GM21737 (cell line): ENCODE measurements around the gene FKBP8.

Source experiments
- ATAC-seq: cut with Tn5 transposase; IDR thresholded peaks from one replicate; pipeline ENCODE4 v1.9.1; 2021; ENCODE audit warnings: mild to moderate bottlenecking, moderate library complexity; ENCODE audit not compliant: unreplicated experiment

Gene FKBP8

DNA sequence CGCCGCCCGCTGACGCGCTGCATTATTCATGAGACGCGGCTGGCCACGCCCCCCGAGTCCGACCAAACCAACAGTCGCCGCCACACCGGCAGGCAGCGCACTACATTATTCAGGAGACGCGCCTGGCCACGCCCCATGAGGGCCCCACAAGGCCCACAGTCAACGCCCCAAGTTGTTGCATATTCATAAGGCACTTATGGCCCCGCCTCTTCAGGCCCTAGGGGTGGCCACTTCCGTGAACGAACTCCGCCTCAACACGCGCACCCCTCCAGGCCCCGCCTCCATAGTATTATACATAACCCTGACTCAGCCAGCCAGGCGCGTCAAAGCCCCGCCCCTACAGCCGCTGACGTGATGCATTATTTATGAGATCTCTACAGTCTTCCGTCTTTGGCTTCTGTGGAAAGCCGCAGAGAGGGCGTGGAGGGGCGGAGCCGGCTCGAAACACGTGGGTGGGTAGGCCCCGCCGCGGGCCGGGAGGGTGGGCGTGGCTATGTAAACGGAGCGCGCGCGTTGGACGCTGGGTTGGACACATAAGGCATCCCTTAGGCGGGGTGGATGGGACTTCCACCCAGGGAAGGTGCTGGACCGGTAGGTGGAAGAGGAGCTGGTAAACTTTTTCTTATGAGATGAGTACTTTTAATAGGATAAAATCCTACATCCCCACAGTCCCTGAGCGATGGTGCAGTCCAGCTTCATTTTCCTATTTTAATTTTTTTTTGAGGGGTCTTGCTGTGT lies 21.1 kb downstream of the FKBP8 start:
- ATAC-seq = peak; percentile 81

DNA sequence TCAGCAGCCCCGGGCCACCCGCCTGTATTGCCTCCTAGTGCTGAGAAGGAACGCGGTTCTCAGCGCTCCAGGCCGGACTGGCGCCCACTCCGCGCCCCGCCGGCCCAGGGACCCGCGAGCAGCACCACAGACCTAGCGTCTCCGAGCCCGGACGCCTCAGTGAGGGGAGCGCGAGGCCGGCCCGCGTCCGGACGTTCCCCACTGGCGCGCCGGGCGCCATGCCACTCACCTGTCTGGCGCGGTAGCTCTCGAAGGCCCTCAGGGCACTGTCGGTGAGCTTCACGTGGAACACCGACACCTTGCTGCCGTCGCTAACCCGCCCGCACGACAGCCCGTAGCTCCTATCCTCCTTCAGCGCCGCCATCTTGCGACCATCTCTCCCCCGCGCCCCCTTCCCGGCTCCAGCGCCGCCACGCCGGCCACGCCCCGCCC lies 21.7 kb downstream of the FKBP8 start, which contains the start of gene ELL:
Gene ELL (minus strand): TSS at position 379 of the 432 bp plus-strand sequence. CDS start 15 bp downstream, at position 364.
- ATAC-seq = peak; percentile 5

DNA sequence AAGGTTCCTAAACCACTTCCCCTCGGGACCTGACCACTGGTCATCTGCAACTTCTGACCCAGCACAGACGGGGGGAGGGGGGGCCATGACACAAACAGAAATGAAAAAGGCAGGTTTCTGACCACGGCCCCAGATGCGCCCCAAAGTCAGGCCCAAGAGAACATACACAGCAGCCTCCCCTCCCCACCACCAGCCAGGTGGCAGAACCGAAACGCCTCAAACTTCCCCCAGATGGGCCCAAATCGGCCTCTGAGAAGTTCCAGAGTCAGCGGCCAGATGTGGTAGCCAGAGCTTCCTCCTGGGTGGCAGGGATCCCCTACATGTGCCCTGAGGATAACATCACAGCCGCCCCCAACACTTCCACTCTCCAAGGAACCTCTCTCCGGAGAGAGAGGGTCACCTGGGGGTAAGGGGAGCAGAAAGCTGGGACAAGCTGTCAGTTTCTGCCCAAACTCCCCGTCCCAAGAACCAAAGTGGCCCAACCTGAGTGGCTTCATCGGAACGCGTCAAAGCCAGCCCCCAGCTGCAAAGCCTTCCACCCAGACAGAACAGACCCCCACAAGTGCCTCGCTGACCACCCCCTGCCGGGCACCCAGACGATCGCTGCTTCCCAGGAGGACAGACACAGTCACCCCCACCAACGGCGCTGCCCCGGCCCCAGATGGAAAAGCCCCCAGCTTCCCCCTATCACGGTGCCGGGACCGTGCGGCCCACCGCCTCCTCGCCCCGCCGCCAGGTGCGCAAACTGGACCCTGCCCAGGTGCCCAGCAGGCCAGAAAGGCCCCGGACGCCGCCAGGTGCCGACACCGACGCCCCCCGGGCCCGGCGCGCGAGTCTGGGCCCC lies 22.3 kb downstream of the FKBP8 start:
- no peak for ATAC-seq

DNA sequence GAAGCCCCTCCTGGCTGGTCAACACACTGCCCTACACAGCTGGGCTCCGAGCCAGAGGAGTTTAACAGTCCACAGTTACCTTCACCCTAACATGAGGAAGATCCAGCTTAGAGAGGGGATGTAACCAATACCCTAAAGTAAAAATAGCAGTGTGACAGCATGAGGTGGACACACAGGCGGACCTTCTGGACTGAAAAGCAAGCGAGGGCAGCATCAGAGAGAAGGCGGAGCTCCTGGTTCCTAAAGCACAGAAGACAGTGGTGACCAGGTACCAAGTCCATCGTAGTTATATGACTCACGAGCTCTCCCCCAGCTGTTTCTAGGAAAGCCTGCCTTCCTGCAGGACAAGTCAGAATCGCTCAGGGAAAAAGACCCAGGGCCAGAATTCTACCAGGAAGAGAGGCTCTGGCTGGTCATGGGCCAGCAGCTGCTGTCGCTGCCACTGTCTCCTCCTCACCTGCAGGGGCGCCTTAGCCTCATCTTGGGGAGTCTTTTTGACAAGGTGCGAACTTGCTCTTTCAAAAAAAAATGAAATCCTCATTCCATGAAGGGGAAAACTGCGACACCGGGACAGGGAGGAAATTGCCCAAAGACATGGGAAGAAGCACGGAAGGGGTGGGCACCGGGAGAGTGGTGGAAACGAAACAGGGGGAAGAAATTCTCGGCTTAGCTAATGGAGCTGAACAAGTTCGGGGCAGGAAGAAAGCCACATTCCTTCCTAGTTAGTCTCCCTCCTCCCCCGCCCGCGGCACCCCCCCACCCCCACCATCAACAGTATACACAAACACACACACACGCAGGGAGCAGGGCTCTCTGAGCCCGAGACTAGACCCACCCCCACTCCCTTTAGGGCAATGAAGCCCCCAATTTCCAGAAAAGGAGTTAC lies 23.2 kb downstream of the FKBP8 start:
- no peak for ATAC-seq

- ATAC-seq = no peak
These were observed 24.7 kb downstream of the FKBP8 start for GRCh38 chr19:18518639-18519038.

DNA sequence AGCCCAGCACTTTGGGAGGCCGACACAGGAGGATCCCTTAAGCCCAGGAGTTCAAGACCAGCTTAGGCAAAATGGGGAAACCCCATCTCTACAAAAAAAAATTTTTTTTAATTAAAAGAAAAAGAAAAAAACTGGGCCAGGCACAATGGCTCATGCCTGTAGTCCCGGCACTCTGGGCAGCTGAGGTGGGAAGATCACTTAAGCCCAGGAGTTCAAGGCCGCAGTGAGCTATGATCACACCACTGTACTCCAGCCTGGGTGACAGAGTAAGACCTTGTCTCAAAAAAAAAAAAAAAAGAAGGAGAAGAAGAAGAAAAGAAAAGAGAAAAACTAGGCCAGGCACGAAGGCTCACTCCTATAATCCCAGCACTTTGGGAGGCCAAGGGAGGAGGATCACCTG lies 25.8 kb downstream of the FKBP8 start:
- no peak for ATAC-seq

GRCh38 chr19:18515959-18516358 lies 27.4 kb downstream of the FKBP8 start:
- no peak for ATAC-seq

DNA sequence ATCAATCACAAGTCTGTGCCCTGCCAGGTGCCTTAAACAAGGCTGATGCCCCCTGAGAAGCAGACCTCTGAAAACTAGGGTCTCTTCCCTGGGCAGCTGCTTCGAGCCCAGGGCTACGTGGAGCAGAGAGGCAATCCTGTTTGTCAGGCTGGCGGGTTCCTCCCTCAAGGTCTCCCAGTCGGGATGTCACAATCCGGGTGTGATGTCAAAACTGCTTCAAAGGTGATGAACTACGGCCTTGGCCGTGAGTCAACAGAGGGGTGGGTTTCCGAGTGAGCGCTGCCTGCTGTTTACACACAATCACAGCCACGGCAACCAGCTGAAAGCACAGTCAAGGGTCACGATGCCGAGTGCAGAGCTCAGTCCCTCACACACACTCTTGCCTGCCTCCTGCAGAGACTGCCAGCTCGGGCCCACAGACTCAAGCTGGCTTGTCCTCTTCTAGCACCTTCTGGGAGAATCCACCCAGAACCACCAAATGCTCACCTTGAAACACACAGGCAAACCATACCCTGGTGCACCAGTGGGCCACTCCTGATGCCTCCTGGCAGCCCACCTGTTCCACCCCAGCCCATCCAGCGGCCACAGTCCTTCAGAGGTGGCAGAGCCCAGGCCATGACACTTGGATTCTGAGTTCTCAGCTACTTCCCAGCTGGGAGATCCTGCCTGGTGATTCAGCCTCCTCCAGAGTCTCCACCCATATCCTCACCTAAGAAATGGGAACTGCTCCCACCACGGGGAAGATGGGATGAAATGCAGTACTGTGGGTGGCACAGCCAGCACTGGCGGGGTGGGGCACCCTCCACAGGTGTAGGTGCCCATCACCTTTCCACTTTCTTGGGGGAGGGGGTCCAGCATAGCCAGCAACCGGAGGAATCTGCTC lies 28.3 kb downstream of the FKBP8 start:
- ATAC-seq = no peak

DNA sequence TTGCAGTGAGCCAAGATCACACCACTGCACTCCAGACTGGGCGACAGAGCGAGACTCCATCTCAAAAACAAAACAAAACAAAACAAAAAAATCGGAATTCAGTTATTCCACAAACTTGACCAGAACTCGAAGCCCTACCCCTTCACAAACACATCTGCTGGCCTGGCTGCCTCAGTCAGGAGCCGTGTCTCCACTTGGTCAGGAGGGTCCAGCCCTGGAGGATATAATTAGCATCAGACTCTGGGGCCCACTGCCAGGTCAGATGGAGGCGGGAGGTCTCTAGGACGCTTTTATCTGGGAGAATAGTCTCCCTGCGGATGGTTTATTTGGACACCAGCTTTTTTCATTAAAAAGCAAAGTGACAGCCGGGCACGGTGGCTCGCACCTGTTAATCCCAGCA lies 29.5 kb downstream of the FKBP8 start:
- no peak for ATAC-seq

DNA sequence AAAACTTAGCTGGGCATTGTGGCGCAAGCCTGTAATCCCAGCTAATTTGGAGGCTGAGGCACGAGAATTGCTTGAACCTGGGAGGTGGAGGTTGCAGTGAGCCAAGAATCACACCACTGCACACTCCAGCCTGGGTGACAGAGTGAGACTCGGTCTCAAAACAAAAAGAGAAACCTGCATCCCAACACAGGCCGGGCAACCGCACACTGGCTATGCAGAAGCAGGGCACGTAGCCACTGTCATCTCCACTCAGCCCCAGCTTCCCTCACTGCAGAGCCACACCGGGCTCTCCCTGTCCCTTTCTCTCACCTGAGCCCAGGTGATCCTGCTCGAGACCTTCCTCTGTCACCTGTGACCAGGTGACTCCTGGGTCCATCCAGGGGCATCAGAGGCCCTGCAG lies 33.2 kb downstream of the FKBP8 start:
- no peak for ATAC-seq

DNA sequence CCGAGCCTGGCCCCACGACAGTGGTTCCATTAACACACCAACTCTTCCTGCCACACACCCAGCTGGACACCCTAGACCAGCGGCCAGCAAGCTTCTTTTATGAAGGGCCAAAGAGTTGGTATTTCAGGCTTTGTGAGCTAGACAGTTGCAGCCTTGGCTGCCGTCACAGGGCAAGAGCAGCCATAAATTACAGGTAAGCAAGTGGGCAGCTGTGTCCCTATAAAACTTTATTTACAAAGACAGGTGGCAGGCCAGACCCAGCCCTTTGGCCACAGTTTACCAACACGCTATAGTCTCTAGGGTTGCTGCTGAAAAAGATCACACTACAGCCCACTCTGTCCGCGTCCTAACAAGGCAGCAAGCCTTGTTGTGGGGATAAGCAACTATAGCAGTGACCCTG lies 34.8 kb downstream of the FKBP8 start:
- no peak for ATAC-seq

DNA sequence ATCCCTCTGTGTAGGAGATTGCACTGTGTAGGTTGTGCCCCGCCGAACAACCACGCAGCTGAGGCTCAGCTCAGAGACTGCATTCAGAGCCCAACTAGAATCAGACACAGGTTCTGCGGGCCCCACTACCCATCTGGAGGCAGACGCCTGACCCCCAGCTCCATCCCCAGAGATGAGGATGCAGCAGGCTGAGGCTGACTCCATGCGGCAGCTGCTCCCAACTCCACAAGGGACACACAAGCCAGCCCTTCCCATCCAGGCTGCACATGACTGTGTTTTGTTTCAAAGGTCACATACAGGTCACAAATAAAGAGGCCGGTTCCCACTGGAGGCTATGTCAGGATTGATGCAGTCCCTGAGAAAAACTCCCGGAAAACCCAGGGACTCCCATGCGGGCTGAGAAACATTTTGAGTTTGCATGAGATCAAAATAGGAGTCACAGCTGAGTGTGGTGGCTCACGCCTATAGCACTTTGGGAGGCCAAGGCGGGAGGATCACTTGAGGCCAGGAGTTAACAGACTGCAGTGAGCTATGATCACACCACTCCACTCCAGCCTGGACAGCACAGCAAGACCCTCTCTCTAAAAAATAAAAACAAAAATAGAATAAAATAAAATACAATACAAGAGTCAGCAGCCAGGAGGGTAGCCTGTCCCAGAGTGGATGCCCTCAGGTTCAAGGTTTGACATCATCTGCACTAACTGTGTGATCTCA lies 35.5 kb downstream of the FKBP8 start:
- ATAC-seq = no peak

DNA sequence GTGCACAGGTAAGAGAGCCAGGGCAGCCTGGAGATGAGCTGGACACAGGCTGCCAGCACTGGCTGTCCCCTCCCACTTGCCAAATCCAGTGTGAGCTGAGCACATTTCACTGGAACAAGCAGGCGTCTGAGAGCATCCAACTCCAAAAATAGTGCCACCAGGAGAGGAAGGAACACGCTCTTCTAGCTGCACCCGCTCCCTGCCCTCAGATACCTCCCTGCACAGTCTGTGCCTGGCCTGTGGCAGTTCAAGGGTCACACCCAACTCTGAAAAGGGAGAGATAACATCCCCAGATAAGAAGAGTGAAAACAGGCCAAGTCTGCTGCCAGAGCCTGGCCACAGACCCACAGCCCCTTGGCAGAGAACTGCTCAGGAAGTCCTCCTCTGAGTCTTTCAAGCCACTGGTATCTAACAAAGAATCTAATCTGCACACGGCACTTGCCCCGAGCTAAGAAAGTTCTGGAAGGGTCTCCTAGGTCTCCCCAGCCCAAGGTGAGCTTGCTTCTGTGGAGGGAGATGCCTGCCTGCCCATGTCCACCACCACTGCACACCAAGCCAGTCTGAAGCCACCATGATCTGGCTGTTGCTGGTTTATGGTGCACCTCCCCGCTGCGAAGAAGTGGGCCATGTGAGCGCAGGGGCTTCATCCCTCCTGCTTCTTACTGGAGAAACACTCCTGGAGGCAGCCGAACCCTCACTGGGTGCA lies 36.2 kb downstream of the FKBP8 start:
- ATAC-seq = no peak

GRCh38 chr19:18506101-18506930 lies 37.1 kb downstream of the FKBP8 start:
- ATAC-seq = no peak

GRCh38 chr19:18504886-18505610 lies 38.3 kb downstream of the FKBP8 start:
- ATAC-seq = no peak

DNA sequence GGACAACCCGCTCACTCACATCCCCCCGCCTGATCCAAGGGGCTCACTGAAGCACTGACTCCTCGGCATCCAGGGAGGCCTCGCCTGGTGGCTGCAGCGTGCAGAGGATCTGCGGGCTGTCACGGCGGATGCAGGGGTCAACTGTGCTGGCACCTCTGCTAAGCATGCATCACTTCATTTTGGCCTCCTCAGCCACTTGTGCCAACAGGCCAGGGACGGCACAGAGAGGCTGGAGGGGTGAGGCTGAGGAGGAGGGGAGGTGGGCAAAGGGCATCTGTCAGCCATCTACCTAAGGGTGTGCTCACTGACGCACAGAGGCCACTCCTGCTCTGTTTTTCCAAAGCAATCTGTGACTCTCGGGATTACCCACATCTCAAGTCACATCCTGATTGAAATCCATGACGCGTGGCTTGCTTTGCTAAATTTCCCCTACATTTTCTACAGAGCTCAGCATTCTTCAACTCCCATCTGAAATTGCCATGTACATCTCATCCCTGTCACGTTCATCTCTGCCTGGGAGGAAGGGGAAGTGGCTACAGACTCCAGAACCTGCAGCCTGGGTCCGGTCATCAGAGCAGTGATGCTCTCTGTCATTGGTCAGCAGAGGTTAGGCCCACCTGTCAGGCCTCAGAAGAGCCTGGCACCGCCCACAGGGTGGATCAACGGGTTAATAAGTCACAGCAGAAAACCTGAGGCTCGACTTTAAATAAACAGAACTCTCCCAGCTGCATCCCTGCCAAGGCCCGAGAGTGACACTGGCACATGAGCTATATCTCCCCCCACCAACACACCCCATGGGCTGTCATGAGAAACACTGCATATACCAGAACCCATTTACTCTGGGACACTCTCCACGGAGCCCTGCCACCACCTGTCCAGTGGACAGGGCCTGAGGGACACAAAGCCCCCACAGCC lies 39.1 kb downstream of the FKBP8 start:
- ATAC-seq = peak; percentile 66
